NCI-H2196 (cell line): Measurements from ENCODE around the gene MAX.
A peak's percentile ranks its signal among the peaks of the same experiment; 100 is the strongest.
"Not testable (repeated sequence)": the region's sequence is repeated elsewhere in the genome, so short reads cannot be mapped to it uniquely, and the experiment has no call there.

Source experiments
- DNase-seq: peaks from one replicate; lab custom pipeline; 2025; ENCODE audit not compliant: unreplicated experiment; lab: John Stamatoyannopoulos, UW

Gene MAX

DNA sequence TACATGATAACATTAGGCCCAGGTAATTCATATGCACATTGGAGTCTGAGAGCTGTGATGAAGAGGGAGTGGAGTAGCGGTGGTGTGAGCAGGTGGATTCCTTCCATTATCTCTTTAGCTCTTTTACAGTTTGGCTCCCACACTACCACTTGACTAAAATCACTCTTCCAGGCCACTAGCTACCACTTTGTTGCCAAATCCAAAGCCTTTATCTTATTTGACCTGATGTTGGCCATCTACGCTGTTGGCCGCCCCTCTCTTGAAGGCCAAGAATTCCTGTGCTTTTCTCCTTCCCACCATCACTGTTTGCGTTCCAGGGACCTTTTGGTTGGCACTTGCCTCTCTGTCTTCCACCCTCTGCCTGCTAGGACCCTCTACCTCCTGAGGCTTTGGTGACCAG lies 4.0 kb upstream of the MAX start:
- DNase-seq: no peak

DNA sequence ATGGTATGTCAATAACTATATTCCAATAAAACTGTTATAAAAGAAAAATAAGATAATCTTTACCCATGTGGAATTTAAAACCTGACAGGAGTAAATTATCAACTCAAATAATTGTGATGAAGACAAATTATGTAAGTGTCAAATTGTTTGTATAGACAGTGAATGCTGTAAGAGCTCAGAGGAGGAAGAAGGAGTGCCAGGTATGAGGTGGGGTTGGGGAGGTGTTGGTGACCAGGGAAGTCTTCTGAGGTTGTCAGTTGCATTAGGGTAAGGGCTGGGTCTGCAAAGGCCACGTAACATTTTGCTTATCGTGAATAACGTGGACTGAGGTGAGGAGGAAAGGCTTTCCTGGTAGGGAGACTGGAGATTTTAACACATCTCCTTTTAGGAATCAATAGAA lies 2.5 kb upstream of the MAX start:
- DNase-seq: no peak

DNA sequence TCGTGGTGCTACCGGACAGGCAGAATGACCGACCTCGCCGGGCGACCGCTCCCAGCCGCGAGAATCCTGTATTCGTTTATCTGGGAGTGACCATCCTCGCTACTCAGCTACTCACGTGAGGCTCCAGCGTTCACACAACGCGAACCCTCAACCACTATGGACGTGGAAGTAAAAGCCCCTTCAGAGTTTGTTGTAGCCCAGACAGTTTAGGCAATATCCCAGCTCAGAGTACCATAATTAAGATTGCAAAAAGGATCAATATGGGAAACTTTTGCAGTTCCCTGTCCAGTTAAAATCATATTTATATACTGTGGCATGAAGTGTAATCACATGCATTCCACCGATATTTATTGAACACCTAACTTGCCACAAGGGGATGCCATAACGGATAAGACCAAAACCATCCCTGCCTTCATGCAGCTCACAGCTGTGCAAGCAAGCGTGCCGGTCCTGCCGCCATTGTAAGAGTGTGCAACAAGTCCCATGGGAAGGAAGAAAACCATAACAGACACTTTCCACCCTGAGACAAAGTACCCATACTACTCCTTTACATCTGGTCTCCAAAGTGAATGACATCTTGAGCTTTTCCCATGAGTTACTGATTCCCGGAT lies 938 bp upstream of the MAX start:
- DNase-seq: no peak

DNA sequence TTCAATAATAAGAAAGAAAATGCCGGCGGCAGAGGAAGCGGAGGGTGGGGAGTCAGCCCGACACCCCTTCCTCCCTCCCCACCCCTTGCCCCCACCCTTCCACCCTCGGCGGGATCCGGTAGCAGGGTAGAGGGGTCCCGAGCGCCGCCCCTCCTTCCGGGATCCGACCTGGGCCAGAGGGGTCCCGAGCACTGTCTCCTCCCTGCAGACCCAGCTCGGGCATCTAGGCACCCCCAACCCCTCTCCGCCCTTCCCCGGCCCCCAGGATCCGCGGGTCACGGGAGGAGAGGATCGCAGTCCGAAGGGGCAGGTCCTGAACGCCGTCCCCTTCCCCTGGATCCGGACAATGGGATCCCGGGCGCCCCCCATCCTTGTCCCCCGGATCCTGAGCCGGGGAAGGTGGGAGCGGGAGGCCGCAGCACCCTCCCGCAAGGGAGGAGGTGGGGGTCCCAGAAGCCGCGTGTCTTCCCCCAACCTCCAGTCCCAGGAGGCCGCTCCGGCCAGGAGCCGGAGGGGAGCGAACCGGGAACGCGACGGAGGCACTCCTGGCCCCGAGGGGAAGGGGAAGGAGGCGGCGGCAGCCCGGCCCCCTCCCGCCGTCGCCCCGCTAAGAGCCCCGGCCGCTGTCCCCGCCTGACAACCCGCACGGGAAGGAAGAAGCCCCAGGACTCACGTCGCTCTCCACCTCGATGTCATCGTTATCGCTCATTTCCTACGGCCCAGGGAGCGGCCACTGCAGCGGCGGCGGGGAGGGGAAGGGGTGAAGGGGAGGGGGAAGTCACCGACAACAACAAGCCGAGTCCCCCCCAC lies 481 bp downstream of the MAX start:
- no peak for DNase-seq

DNA sequence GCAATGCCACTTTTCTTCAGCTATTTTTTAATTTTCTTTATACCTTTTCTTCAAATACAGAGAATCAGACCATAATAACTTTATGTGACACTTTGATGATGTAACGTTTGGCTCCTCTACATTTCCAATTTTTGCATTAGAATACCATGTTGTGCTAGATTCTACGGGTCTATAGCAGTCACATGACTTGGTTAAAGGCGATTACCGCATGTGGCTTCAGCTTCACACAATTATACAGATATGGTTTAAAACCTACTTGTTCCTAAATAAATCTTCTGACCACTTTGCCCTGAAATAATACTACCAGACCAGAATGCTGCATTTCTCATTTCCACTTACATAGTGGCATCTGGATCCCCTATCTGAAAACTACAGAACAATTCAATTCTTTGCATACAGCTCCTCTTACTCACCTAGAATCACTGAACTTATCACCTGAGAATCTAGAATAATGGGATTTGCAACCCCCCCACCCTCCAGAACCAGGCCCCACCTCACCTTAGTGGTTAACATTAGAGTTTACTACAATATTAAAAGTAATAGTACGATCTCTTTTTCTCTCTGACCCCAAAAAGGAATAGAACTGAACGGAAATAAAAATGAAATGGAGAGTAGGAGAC lies 1.3 kb downstream of the MAX start:
- no peak for DNase-seq

DNA sequence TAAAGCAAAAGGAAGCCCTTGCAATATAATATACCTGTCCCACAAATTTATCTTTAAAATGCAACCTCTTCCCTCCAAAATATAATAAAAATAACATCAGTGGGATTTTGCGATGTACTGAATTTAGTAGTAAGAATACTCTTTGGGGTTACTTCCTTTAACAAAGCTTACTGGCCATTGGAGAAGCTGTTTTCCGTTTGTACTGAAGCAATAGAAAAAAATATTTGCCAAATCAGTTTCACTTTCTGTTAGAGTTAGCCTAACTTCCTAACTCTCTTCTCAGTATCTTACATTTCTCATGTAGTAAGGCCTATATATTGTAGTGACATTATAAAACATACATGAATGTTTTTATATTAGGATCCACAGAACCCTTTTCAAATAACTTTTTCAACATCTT lies 3.7 kb downstream of the MAX start:
- no peak for DNase-seq

DNA sequence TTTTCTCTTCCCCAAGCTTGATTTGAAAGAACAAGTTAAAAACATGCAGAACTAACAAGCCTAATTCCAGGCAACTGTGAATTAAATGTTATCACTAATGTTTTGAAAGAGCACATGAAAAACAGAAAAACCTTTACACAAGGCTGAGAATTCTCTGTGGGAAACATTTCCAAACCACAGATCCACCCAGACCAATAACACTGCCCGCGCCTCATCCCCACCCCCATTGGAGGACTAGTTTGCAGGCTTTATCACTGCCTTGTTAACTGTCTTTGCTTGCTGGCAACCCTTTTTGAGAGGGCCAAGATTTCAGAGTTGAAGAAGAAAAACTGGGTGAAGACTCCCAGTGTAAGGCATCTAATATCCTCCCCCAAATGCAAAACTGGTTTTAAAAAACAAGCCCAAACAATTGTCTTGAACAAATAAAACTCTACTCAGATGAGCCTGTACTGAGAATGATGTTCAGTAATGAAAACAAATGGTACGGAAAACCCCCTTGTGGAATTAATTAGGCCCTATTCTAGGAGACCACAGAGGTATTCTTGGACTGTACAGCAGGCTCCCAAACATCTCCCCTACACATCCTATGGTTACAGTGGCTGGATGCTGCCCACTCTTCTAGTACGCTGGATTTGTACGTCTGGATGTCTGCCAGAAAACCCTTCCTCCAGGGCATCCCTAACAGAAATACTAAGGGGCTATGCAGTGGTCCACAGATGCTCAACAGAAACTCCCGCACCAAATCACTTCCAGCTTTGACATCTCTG lies 5.8 kb downstream of the MAX start:
- DNase-seq: no peak

DNA sequence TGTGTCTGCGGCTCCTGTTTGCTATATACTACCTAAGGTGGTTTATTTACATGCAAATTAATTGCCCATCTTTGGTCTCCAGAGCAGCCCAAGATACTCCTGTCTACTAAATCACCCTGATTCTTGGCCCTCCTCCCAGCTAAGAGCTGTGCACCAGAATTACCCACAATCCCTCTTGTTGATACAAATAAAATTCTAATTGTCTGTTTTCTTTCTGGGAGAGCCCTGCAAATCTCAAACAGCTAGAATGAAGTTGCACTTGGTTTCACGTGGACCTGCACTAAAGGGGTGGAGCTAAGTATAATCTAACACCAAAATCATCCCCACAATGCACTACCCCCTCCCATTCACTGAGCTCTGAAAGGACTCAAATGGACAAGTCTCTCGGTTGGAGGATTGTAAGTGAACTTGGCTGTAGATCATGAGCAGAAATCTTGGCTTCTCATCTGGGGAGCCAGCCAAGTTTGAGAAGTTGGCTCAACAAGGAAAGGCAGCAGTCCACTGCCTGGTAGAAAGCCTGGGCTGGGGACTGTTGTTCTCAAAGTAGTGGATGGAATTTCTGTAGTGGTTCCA lies 6.6 kb downstream of the MAX start:
- peak; percentile 84 for DNase-seq

DNA sequence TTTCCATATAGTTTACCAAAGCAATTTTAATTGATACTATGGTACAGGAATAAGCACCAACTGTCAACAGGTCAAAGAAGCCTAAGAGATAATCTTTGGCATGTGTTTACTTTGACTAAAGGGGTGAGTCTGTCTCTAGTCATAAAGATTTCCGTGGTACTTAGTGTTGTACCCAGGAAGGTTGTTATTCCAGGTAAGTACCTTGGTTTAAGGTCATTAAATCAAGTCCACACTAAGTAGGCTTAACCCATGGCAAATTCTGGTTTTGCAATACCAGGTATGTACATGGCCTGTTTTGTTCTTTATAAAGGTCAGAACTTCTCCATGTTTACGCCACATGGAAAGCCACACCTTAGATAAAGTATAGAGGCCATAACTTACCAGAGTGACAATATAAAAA lies 10.0 kb downstream of the MAX start:
- no peak for DNase-seq

DNA sequence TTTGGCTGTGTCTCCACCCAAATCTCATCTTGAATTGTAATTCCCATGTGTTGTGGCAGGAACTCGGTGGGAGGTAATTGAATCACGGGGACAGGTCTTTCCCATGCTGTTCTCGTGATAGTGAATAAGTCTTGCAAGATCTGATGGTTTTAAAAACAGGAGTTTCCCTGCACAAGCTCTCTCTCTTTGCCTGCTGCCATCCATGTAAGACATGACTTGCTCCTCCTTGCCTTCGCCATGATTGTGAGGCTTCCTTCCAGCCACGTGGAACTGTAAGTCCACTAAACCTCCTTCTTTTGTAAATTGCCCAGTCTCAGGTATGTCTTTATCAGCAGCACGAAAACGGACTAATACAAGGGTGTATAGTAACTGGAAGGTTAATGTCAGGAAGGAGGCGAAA lies 14.5 kb downstream of the MAX start:
- not testable (repeated sequence) for DNase-seq

DNA sequence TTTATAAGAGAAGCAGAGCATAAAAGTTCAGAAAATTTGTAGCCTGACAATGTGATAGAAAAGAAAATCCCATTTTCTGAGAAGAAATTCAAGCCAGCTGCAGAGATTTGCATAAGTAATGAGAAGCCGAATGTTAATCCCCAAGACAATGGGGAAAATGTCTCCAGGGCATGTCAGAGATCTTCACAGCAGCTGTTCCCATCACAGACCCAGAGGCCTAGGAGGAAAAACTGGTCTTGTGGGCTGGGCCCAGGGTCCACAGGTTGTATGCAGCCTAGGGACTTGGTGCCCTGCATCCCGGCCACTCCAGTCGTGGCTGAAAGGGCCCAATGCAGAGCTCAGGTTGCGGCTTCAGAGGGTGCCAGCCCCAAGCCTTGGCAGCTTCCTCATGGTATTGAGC lies 15.6 kb downstream of the MAX start:
- DNase-seq: not testable (repeated sequence)

DNA sequence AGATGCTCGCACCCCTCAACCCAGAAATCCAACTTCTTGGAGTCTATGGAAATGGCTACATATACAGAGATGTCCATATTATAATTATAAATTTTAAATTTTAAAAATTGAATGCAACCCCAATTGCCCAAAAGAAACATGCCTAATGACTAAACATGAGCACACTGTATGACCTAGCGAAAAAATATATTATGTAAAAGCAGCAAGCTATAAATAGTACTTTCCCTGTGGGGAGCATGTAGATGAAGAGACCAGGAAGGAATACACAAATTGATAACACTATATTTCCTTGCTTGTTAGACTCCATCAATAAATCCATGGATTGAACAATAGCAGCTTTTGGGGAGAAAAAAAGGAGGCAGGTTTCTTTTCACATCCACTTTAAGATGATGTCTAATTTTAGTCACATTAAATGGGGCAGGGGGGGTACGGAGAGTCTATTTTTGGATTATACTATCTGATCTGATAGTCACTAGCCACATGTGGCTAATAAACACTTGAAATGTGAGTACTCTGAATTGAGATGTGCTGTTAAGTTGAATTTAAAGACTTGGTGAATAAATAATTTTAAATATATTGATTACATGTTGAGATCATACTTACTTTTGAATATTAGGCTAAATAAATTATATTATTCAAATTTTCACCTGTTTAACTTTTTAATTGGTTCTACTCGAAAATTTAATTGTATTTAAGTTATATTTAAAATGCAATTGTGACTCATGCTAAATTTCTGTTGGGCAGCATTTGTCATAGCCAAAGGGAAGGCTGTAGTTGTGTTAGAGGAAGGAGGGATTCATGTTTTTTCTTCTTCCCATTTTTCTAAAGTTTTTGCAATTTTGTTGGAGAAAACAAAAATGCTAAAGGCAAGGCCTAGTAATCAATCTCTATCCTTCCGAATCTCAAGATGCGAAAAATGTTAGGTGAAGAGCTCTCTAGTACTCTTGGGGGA lies 17.5 kb downstream of the MAX start:
- DNase-seq: no peak

DNA sequence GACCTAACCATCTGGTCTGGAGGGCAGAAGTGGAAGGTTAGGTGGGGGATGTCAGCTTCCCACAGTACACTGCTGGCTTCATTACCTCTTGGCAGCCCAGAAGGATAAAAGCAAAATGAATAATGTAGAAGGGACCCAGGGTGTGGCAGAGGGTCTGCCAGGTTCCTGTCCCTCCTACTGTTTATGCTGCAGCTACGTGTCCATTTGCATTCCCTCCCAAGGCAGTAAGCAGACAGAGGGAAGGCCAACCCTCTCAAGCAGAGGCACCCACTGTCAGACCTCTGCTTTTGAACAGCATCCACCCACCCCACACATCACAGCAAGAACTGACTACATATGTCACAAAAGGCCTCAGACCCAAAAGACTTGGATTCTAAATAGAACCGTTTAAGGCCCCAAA lies 19.4 kb downstream of the MAX start:
- DNase-seq: no peak

DNA sequence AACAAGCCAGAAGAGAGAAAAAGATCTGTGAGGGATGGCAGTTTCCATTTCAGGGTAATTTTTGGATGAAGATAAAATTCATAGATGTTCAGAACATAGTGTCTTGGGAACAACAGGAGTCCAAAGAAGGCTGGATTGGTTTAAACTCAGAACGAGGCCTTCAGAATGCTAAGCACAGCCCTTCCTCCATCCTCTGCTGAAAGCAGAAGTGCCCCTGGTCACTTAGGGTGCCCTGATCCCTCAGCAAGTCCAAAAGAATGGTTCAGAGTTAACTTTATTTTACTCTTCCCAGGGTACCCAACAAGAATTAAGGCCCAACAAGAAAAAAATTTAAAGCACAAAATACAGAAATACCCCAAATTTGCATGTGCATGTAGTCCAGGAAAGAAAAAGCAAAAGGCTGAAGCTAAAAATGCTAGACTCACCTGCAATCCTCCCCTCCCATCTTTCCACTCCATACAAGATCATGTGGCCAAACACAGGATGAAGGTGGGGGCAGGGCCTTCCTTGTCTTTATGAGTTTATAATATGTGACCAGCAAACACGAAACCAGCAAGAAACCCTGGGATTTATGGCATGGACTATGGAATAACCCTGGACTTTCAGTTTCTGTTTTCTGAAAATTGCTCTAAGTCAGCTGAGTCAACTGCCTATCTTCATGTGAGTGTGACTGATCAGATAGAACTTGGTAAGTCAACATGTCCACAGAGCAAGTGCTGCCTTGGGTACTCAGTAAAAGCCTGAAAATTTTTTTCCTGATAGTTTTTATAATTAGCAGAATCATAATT lies 21.2 kb downstream of the MAX start:
- no peak for DNase-seq

DNA sequence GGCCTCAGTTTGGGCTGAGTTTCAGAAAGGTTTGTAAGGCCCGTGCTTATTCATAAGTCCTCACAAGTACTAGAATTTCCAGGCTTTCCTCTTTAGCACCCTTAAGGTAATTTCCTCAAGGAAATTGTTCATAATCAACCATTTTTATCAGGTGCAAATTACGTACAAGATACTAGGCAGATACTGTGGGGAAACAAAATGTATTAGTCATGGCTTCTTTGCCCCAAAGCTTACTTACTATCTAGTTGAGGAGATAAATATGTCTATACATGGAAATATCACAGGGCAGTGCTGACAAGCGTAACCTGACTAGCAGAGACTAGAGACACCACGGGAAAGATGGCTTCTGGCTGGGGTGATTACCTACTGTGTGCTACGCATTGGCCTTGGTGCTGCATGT lies 22.5 kb downstream of the MAX start:
- no peak for DNase-seq

DNA sequence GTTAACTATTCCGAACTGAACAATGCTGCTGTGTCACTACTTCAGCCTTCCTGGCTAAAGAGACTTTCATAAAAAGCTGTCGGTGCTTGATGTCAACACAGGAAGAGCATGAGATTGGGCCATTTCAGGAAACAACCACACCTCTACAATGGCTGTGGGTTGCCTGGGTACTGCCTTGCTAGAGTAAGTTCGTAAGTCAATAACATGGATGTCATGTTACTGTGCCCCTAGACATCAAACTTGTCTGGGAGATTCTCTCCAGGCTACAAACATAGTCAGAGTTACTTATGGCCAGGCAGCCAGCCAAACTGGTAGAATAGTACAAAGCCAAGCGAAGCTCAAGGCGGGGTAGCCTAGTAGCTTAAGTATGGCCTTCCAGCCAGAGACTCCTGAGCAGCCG lies 23.1 kb downstream of the MAX start:
- DNase-seq: no peak

DNA sequence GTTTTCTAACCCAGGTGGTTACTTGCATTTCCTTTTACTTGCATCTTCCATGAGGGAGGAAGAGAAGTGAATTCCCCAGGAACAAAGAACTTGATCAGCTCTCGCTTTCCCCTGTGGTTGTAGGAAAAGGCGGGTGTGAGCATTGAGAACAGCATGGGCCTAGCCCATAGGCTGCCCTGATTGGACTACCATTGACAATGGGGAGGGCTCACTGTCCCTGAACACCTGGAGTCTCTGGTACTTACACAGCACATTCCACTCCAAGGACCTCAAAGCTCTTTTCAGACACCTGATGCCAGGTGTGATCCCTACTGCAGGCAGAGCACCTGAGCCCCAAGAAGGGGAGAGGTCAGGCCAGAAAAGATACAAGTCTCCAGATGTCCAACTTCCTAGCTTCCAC lies 25.0 kb downstream of the MAX start:
- DNase-seq: no peak

DNA sequence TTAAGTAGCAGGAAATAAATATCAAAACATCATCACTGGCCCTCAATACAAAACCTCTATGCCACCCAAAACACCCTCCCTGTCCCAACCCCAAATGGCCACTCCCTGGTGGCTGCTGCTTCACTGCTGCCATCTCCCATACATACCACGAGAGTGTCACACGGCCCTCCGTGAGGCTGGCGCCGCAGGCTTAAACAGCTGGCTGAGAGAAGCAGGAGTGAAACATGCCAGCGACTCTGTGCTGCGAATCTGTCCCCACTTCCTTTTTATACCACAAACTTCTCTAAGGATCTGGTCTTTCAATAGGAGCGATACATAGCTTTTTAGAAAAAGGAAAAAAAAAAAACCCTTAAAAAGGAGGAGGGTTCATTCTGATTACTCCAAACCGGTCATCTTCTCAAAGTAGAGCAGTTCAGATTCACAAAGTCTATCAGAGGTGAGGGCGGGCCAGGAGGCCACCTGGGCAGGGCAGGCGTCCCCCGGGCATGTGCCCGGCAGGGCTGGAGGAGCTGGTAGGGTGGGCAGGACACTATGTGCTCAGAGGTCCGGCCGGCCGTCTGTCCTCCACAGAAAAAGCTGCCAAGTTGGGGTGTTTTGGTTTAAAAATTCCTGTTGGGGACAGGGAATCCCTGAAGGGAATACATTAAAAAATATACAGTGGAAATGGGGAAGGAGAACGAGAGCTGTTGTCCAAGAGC lies 26.5 kb downstream of the MAX start:
- DNase-seq: no peak
